ENCODE data around the gene NOLC1. TPM values are rescaled to one million over a fixed set of nuclear protein-coding genes. Genes with fewer than 3 reads are reported as not detected.
"Not testable (repeated sequence)": the region's sequence is repeated elsewhere in the genome, so short reads cannot be mapped to it uniquely, and the experiment has no call there.

The NOLC1 gene
- total RNA-seq, 4 donors from 2014 or later: 19.0 to 149 (median 34.2) TPM

- peak overlapping the region in 1 of 4 donors; percentile 16 for H3K27ac ChIP-seq
- DNase-seq: no peak
- no peaks in the 10 kb centered on the region for H3K27me3 ChIP-seq
- H3K4me1 ChIP-seq: peaks cover 0 to 11% (median 8%) of the 10 kb centered on the region in 4 donors
- peaks cover 0 to 6% (median 0%) of the 10 kb centered on the region in 4 donors for H3K9me3 ChIP-seq
- no peak overlapping the region for H3K4me3 ChIP-seq
- H3K36me3 ChIP-seq: no peaks in the 10 kb centered on the region
- TF ChIP-seq CTCF (IDR thresholded peaks at IDR 0.05) (no peak), POLR2A (IDR thresholded peaks at IDR 0.05) (no peak)
Measured at GRCh38 chr10:102185811-102186527, 33.8 kb downstream of the NOLC1 start.

- peak in 2 of 3 donors; percentile 57 to 70 for DNase-seq
- no peak overlapping the region for H3K4me3 ChIP-seq
- H3K9me3 ChIP-seq: peaks cover 0 to 6% (median 0%) of the 10 kb centered on the region in 4 donors
- peaks cover 0 to 11% (median 8%) of the 10 kb centered on the region in 4 donors for H3K4me1 ChIP-seq
- no peaks in the 10 kb centered on the region for H3K36me3 ChIP-seq
- TF ChIP-seq POLR2A (IDR thresholded peaks at IDR 0.05) (no peak), CTCF (IDR thresholded peaks at IDR 0.05) (no peak)
- H3K27me3 ChIP-seq: no peaks in the 10 kb centered on the region
- peak overlapping the region in 2 of 4 donors; percentile 25 to 55 for H3K27ac ChIP-seq
Measured at GRCh38 chr10:102188298-102188940, 36.2 kb downstream of the NOLC1 start.

GRCh38 chr10:102188941-102189898 lies 37.0 kb downstream of the NOLC1 start:
- peak overlapping the region; percentile 23 to 55 (median 32) for H3K27ac ChIP-seq
- H3K9me3 ChIP-seq, DNase-seq, H3K27me3 ChIP-seq, H3K36me3 ChIP-seq: not testable (repeated sequence)
- H3K4me1 ChIP-seq: peaks cover 0 to 11% (median 8%) of the 10 kb centered on the region in 4 donors
- peak overlapping the region in 1 of 4 donors; percentile 1 for H3K4me3 ChIP-seq

- no peak for TF ChIP-seq CTCF (IDR thresholded peaks at IDR 0.05)
- TF ChIP-seq POLR2A (IDR thresholded peaks at IDR 0.05): no peak
- Histone ChIP-seq H3K27me3 (no peaks in the 10 kb centered on the region), H3K36me3 (no peaks in the 10 kb centered on the region), H3K27ac (no peak overlapping the region), H3K4me3 (no peak overlapping the region), H3K9me3 (no peaks in the 10 kb centered on the region), H3K4me1 (peaks cover 0 to 11% (median 8%) of the 10 kb centered on the region in 4 donors)
- DNase-seq: no peak
Measured at GRCh38 chr10:102191956-102192355, 39.8 kb downstream of the NOLC1 start.

- TF ChIP-seq POLR2A (IDR thresholded peaks at IDR 0.05) (no peak), CTCF (IDR thresholded peaks at IDR 0.05) (no peak)
- DNase-seq: no peak
- H3K4me3 ChIP-seq: no peak overlapping the region
- no peak overlapping the region for H3K27ac ChIP-seq
- no peaks in the 10 kb centered on the region for H3K4me1 ChIP-seq
- no peaks in the 10 kb centered on the region for H3K9me3 ChIP-seq
- H3K27me3 ChIP-seq: no peaks in the 10 kb centered on the region
- H3K36me3 ChIP-seq: no peaks in the 10 kb centered on the region
Measured at GRCh38 chr10:102195296-102195870, 43.2 kb downstream of the NOLC1 start.

All from Peyer's patch (tissue), 4 donors.